Measurements from ENCODE around the gene IGSF11. TPM values are rescaled to one million over a fixed set of nuclear protein-coding genes. Genes with fewer than 3 reads are reported as not detected.

Gene IGSF11
- total RNA-seq, 1 donor from 2014 or later, result 0.39 TPM

DNA sequence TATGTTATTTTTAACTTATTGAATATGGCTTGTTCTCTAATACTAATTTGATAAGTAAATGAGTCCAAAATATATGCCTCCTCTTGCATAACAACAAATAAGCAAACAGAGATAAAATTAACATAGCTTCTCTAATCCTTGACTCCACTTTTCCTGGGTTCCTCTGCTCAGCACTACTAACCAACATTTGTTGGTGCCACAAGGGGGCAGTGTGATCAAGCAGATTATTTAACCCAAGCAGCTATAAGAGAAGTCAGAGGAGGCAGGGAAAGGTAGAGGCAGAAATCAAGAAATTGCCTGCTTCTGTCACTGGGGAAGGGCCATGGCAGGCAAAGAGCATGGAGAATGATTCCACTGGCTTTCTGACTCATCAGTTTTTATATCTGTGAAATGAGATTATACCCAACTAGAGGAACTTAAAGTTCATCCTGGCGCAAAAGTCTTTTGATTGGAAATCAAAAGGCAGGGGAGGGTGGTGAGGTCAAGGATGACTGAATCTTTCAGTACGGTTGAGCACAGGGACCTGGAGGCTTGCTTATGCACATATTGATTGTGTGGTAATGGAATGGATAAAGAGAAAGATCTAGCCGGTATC is 152.2 kb downstream of the IGSF11 start:
- Histone ChIP-seq H3K9me3 (ENCODE audit: insufficient read depth, low read depth, low read length) (no peaks in the 10 kb centered on the region), H3K9ac (ENCODE audit: low read length) (no peak overlapping the region), H3K79me2 (ENCODE audit: insufficient read depth, low read length) (no peaks in the 10 kb centered on the region), H3K27ac (ENCODE audit: low read depth, low read length) (no peak overlapping the region), H3K36me3 (ENCODE audit: insufficient read depth, low read length) (no peaks in the 10 kb centered on the region), H3K4me1 (ENCODE audit: insufficient read depth, low read length) (no peaks in the 10 kb centered on the region), H2AFZ (ENCODE audit: low read depth, low read length) (no peak overlapping the region), H3K27me3 (ENCODE audit: insufficient read depth, low read length) (peaks cover 4% of the 10 kb centered on the region), H3K4me2 (ENCODE audit: low read length) (no peak overlapping the region), H4K20me1 (ENCODE audit: insufficient read depth, low read length) (no peaks in the 10 kb centered on the region), H3K4me3 (ENCODE audit: insufficient read depth, low read depth, low read length) (no peak overlapping the region)
- H3K27me3 Mint-ChIP-seq (ENCODE audit: low read depth, unreplicated experiment), result peaks cover 16% of the 10 kb centered on the region
- H3K27ac Mint-ChIP-seq (ENCODE audit: unreplicated experiment), result no peak overlapping the region
- peaks cover 2% of the 10 kb centered on the region for H3K9me3 Mint-ChIP-seq (ENCODE audit: unreplicated experiment)
- no peaks in the 10 kb centered on the region for H3K4me1 Mint-ChIP-seq (ENCODE audit: low read depth, unreplicated experiment)
- FAIRE-seq (no peak), DNase-seq (ENCODE audit: low read depth) (peak; percentile 23)
- no peaks in the 10 kb centered on the region for H3K36me3 Mint-ChIP-seq (ENCODE audit: low read depth, unreplicated experiment)
- no peak for TF ChIP-seq EZH2 (IDR thresholded peaks at IDR 0.05; ENCODE audit: insufficient read depth, low read length)
- TF ChIP-seq, protein P1, sequence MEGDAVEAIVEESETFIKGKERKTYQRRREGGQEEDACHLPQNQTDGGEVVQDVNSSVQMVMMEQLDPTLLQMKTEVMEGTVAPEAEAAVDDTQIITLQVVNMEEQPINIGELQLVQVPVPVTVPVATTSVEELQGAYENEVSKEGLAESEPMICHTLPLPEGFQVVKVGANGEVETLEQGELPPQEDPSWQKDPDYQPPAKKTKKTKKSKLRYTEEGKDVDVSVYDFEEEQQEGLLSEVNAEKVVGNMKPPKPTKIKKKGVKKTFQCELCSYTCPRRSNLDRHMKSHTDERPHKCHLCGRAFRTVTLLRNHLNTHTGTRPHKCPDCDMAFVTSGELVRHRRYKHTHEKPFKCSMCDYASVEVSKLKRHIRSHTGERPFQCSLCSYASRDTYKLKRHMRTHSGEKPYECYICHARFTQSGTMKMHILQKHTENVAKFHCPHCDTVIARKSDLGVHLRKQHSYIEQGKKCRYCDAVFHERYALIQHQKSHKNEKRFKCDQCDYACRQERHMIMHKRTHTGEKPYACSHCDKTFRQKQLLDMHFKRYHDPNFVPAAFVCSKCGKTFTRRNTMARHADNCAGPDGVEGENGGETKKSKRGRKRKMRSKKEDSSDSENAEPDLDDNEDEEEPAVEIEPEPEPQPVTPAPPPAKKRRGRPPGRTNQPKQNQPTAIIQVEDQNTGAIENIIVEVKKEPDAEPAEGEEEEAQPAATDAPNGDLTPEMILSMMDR (IDR thresholded peaks at IDR 0.05; ENCODE audit: insufficient read depth, low read depth, low read length), result peak; percentile 72
- no peak overlapping the region for H3K4me3 Mint-ChIP-seq (ENCODE audit: unreplicated experiment)

DNA sequence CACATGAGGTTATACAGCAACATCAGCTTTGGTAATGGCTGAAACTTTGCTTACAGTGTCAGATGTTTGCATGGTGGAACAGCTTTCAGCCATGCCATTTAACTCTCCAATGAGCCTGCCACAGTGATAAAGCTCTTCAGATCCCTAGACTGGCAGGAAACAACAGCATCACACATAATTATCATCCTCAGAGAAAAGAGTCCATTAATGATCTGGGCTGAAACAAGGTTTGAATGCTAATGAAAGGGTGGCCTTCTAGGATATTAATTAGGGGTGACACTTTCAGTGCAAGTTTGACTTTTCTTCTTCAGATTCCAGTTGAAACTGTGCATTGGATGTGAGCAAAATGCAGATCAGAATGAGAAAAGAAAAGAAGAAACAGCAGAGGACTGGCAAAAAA is 166.6 kb downstream of the IGSF11 start:
- Mint-ChIP-seq H3K27ac (ENCODE audit: unreplicated experiment) (no peak overlapping the region), H3K4me1 (ENCODE audit: low read depth, unreplicated experiment) (no peaks in the 10 kb centered on the region), H3K36me3 (ENCODE audit: low read depth, unreplicated experiment) (no peaks in the 10 kb centered on the region), H3K27me3 (ENCODE audit: low read depth, unreplicated experiment) (no peaks in the 10 kb centered on the region), H3K4me3 (ENCODE audit: unreplicated experiment) (no peak overlapping the region), H3K9me3 (ENCODE audit: unreplicated experiment) (peaks cover 15% of the 10 kb centered on the region)
- DNase-seq (ENCODE audit: low read depth) (no peak), FAIRE-seq (no peak)
- Histone ChIP-seq H3K36me3 (ENCODE audit: insufficient read depth, low read length) (no peaks in the 10 kb centered on the region), H2AFZ (ENCODE audit: low read depth, low read length) (no peak overlapping the region), H3K4me3 (ENCODE audit: insufficient read depth, low read depth, low read length) (no peak overlapping the region), H3K4me2 (ENCODE audit: low read length) (no peak overlapping the region), H3K9ac (ENCODE audit: low read length) (no peak overlapping the region), H4K20me1 (ENCODE audit: insufficient read depth, low read length) (no peaks in the 10 kb centered on the region), H3K27me3 (ENCODE audit: insufficient read depth, low read length) (no peaks in the 10 kb centered on the region), H3K9me3 (ENCODE audit: insufficient read depth, low read depth, low read length) (no peaks in the 10 kb centered on the region), H3K79me2 (ENCODE audit: insufficient read depth, low read length) (no peaks in the 10 kb centered on the region), H3K27ac (ENCODE audit: low read depth, low read length) (no peak overlapping the region), H3K4me1 (ENCODE audit: insufficient read depth, low read length) (no peaks in the 10 kb centered on the region)
- no peak for TF ChIP-seq EZH2 (IDR thresholded peaks at IDR 0.05; ENCODE audit: insufficient read depth, low read length)

DNA sequence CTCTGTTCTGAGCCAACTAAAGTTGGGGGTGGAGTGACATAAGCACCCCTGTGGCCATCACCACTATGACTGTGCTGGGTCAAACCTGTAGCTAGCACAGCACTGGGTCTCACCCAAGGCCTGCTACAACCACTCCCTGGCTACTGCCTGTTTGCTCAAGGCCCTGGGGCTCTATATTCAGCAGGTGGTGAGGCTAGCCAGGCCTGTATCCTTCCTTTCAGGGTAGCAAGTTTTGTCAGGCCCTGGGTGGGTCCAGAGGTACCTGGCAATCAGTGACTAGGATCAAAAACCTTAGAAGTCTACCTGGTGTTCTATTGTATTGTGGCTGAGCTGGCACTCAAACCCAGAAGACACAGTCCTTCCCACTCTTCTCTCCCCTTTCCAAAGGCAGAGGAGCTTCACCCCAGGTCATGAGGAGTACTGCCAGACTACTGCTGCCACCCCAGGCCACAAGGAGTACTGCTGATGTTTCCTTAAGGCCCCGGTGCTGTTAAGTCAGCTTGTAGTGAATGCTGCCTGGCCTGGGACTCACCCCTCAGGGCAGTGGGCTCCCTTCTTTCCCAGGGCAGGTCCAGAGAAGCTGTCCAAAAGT is 170.8 kb downstream of the IGSF11 start:
- H3K27me3 ChIP-seq (ENCODE audit: insufficient read depth, low read length), result no peaks in the 10 kb centered on the region
- no peaks in the 10 kb centered on the region for H3K79me2 ChIP-seq (ENCODE audit: insufficient read depth, low read length)
- Mint-ChIP-seq H3K4me3 (ENCODE audit: unreplicated experiment) (no peak overlapping the region), H3K27me3 (ENCODE audit: low read depth, unreplicated experiment) (no peaks in the 10 kb centered on the region), H3K4me1 (ENCODE audit: low read depth, unreplicated experiment) (no peaks in the 10 kb centered on the region), H3K9me3 (ENCODE audit: unreplicated experiment) (peaks cover 3% of the 10 kb centered on the region), H3K36me3 (ENCODE audit: low read depth, unreplicated experiment) (no peaks in the 10 kb centered on the region), H3K27ac (ENCODE audit: unreplicated experiment) (no peak overlapping the region)
- FAIRE-seq (no peak), DNase-seq (ENCODE audit: low read depth) (no peak)
- H3K9me3 ChIP-seq (ENCODE audit: insufficient read depth, low read depth, low read length), result no peaks in the 10 kb centered on the region
- no peak overlapping the region for H2AFZ ChIP-seq (ENCODE audit: low read depth, low read length)
- H3K4me1 ChIP-seq (ENCODE audit: insufficient read depth, low read length), result no peaks in the 10 kb centered on the region
- H3K4me2 ChIP-seq (ENCODE audit: low read length), result no peak overlapping the region
- no peak overlapping the region for H3K4me3 ChIP-seq (ENCODE audit: insufficient read depth, low read depth, low read length)
- H3K36me3 ChIP-seq (ENCODE audit: insufficient read depth, low read length), result no peaks in the 10 kb centered on the region
- TF ChIP-seq EZH2 (IDR thresholded peaks at IDR 0.05; ENCODE audit: insufficient read depth, low read length), result no peak
- TF ChIP-seq, protein P1 (IDR thresholded peaks at IDR 0.05; ENCODE audit: insufficient read depth, low read depth, low read length), result no peak
- no peak overlapping the region for H3K27ac ChIP-seq (ENCODE audit: low read depth, low read length)
- H4K20me1 ChIP-seq (ENCODE audit: insufficient read depth, low read length), result no peaks in the 10 kb centered on the region
- H3K9ac ChIP-seq (ENCODE audit: low read length), result no peak overlapping the region
